ENCODE data around the gene ATF6. TPM values are rescaled to one million over a fixed set of nuclear protein-coding genes. Genes with fewer than 3 reads are reported as not detected.

Gene ATF6
- total and polyA plus RNA-seq, 2 experiments from 2014 or later, result 14.6 to 18.1 TPM

DNA sequence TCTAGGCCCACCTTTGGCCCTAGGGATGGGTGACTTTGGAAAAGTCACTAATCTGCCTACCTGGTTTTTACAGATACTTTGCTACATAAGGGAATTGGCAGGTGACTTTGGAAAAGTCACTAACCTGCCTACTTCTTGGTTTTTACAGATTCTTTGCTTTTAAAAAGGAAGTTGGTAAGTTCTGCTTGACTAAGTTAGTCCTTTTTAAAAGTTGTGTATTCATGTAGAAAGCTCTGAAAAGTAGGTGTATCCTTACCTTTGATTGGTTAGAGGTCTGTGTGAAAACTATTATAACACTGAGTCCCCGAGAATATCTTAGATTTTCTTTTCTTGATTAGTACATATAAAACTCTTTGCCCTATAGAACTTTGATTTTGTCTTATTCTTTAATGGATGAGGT lies 12.4 kb downstream of the ATF6 start:
- TF ChIP-seq, protein P1, sequence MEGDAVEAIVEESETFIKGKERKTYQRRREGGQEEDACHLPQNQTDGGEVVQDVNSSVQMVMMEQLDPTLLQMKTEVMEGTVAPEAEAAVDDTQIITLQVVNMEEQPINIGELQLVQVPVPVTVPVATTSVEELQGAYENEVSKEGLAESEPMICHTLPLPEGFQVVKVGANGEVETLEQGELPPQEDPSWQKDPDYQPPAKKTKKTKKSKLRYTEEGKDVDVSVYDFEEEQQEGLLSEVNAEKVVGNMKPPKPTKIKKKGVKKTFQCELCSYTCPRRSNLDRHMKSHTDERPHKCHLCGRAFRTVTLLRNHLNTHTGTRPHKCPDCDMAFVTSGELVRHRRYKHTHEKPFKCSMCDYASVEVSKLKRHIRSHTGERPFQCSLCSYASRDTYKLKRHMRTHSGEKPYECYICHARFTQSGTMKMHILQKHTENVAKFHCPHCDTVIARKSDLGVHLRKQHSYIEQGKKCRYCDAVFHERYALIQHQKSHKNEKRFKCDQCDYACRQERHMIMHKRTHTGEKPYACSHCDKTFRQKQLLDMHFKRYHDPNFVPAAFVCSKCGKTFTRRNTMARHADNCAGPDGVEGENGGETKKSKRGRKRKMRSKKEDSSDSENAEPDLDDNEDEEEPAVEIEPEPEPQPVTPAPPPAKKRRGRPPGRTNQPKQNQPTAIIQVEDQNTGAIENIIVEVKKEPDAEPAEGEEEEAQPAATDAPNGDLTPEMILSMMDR (IDR thresholded peaks at IDR 0.05; ENCODE audit: low read depth, low read length), result no peak
- no peaks in the 10 kb centered on the region for H3K27me3 ChIP-seq

DNA sequence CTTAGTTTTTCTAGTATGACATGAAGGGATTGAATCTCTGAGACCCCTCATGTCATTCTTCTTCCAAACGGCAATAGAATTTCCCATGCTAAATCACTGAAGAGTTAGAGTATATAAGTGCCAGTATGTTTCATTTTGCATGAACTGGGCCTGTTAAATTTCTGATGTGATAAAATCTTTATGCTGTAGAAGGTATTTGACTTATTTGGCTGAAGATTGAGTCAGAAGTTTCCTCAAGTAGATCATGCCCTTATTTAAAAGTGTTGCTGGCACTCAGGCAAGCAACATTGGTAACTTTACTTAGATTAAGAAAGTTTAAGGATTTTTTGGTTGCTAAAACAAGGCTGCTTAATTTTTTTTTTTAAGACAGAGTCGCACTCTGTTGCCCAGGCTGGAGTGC lies 13.3 kb downstream of the ATF6 start:
- no peaks in the 10 kb centered on the region for H3K9me3 ChIP-seq (ENCODE audit: low read depth)
- TF ChIP-seq, protein P1 (IDR thresholded peaks at IDR 0.05; ENCODE audit: low read depth, low read length), result no peak
- DNase-seq (ENCODE audit: low read depth in 1 of 2, low spot score in 1 of 2), result no peak
- no peaks in the 10 kb centered on the region for H3K27me3 ChIP-seq
- peaks cover 13% of the 10 kb centered on the region for H3K36me3 ChIP-seq
- no peaks in the 10 kb centered on the region for H3K4me1 ChIP-seq (ENCODE audit: low read depth)
- no peak overlapping the region for H3K27ac ChIP-seq
- H3K4me3 ChIP-seq, result no peak overlapping the region

More for the DNA sequence above, 12.4 kb downstream of the ATF6 start:
- Histone ChIP-seq H3K27ac (no peak overlapping the region), H3K4me3 (no peak overlapping the region), H3K36me3 (peaks cover 5% of the 10 kb centered on the region), H3K4me1 (ENCODE audit: low read depth) (no peaks in the 10 kb centered on the region), H3K9me3 (ENCODE audit: low read depth) (no peaks in the 10 kb centered on the region)
- DNase-seq (ENCODE audit: low read depth in 1 of 2, low spot score in 1 of 2), result no peak

DNA sequence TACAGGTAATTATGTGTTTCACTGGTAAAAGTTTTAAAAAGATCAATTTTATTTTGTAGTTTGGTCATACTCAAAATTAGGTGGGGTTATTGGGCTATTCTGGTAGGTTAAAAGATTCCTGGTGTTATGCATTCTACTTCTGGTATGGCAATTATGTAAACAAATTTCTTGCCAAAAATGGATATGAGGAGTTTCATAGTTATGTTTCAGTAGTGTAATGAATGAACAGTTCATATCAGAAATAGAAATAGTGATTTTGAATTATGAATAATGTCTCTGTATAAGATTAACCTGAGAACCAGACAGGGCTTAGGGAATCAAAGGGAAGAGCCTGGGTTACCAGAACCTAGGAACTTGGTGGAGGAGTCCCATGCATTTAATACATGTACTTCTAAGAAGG lies 15.9 kb downstream of the ATF6 start:
- peaks cover 15% of the 10 kb centered on the region for H3K36me3 ChIP-seq
- no peak for DNase-seq (ENCODE audit: low read depth in 1 of 2, low spot score in 1 of 2)
- no peaks in the 10 kb centered on the region for H3K4me1 ChIP-seq (ENCODE audit: low read depth)
- H3K27me3 ChIP-seq, result no peaks in the 10 kb centered on the region
- H3K9me3 ChIP-seq (ENCODE audit: low read depth), result no peaks in the 10 kb centered on the region
- no peak overlapping the region for H3K4me3 ChIP-seq
- no peak overlapping the region for H3K27ac ChIP-seq
- TF ChIP-seq, protein P1 (IDR thresholded peaks at IDR 0.05; ENCODE audit: low read depth, low read length), result no peak

DNA sequence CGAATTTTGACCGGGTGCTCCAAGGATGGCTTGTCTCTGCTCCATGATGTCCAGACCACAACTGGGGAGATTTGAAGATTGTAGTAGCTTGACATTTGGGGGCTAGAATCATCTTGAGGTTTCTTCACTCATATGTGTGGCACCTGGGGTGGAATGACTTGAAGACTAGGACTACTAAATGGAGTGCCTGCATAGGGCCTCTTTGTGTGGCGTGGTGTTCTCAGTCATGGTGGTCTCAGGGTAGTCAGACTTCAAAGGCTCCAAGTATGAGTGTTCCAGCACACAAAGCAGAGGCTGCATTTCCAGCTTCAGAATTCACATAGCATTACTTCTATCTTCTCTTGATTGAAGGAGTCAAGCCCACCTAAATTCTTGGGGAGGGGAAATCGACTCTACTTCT lies 16.8 kb downstream of the ATF6 start:
- Histone ChIP-seq H3K36me3 (peaks cover 15% of the 10 kb centered on the region), H3K9me3 (ENCODE audit: low read depth) (no peaks in the 10 kb centered on the region), H3K4me3 (no peak overlapping the region), H3K4me1 (ENCODE audit: low read depth) (no peaks in the 10 kb centered on the region), H3K27ac (no peak overlapping the region), H3K27me3 (no peaks in the 10 kb centered on the region)
- no peak for DNase-seq (ENCODE audit: low read depth in 1 of 2, low spot score in 1 of 2)
- TF ChIP-seq, protein P1 (IDR thresholded peaks at IDR 0.05; ENCODE audit: low read depth, low read length), result no peak

DNA sequence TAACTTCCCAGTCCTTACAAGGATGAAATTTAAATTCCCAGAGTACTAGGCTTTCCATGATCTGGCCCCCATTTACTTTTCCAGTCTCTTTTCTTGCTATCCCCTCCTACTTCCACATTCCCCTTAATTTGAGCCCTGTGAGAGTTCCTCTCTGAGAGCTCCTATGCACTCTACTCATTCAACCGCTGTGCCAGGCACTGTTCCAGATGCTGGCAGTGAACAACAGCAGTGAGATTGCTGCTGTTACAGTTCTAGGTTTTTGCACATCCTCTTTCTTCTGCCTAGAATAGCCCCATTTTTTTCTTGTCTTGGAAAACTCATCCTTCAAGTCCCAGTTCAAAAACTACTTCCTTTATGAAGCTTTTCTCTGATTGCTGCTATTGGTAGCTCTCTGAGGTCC lies 18.8 kb downstream of the ATF6 start:
- H3K36me3 ChIP-seq, result peaks cover 15% of the 10 kb centered on the region
- no peak for DNase-seq (ENCODE audit: low read depth in 1 of 2, low spot score in 1 of 2)
- no peaks in the 10 kb centered on the region for H3K27me3 ChIP-seq
- peaks cover 5% of the 10 kb centered on the region for H3K4me1 ChIP-seq (ENCODE audit: low read depth)
- H3K9me3 ChIP-seq (ENCODE audit: low read depth), result no peaks in the 10 kb centered on the region
- no peak overlapping the region for H3K4me3 ChIP-seq
- no peak overlapping the region for H3K27ac ChIP-seq
- TF ChIP-seq, protein P1 (IDR thresholded peaks at IDR 0.05; ENCODE audit: low read depth, low read length), result no peak

DNA sequence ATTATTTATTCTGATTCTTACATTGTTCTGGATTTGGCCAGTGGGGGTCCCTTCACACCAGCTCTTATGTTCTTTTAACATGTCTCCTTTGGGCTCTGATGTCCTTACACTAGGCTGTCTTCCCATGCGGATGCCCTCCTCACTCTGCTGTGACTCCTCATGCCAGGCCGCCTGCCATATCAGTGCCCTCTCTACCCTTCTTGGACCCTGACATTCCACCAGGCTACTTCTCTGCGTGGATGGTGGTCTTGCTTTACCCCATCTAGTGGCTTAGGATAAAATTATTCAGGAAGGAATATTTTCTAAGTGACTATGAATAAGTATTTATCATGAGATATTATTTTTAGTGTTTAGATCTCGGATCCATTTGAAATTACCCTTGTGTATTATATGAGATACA lies 21.2 kb downstream of the ATF6 start:
- H3K4me3 ChIP-seq, result no peak overlapping the region
- TF ChIP-seq, protein P1 (IDR thresholded peaks at IDR 0.05; ENCODE audit: low read depth, low read length), result no peak
- H3K9me3 ChIP-seq (ENCODE audit: low read depth), result no peaks in the 10 kb centered on the region
- no peak overlapping the region for H3K27ac ChIP-seq
- DNase-seq (ENCODE audit: low read depth in 1 of 2, low spot score in 1 of 2), result no peak
- H3K27me3 ChIP-seq, result no peaks in the 10 kb centered on the region
- peaks cover 19% of the 10 kb centered on the region for H3K4me1 ChIP-seq (ENCODE audit: low read depth)
- peaks cover 15% of the 10 kb centered on the region for H3K36me3 ChIP-seq
